Pancreas (tissue), 10 donors: ENCODE data around the gene TMCC1. TPM values are rescaled to one million over a fixed set of nuclear protein-coding genes. Genes with fewer than 3 reads are reported as not detected.

Experiments
- ATAC-seq, 4 donors: fragments of 200-7000 bp; cut with Tn5 transposase; one replicate each; pipeline versions ENCODE4 v1.8.0 to v1.9.1; 2020; ENCODE audit warnings: mild to moderate bottlenecking in 4 of 4, moderate library complexity in 4 of 4
- DNase-seq, 6 donors: peaks; one replicate each; pipeline ENCODE4 v3.0.0-alpha.2; 2020
- FAIRE-seq: peaks from 2 replicates; lab custom pipeline; 2012; peaks lifted over from hg19 to GRCh38; lab: Jason Lieb, UNC
- H3K27ac ChIP-seq, 4 donors: fragments of 200-600 bp; sonication (generic); 1 replicate in 3 of 4; 2 replicates in 1 of 4; pipeline versions ENCODE4 v1.5.0 to v1.8.0; 2020
- H3K27me3 ChIP-seq, 4 donors: fragments of 200-600 bp; one replicate each; pipeline ENCODE4 v1.8.0; 2021
- H3K36me3 ChIP-seq, 3 donors: fragments of 200-600 bp; sonication (generic) in 1 of 3; one replicate each; pipeline versions ENCODE4 v1.5.0 to v1.8.0; 2020 to 2021
- H3K4me1 ChIP-seq, 3 donors: fragments of 200-600 bp; one replicate each; pipeline ENCODE4 v1.8.0; 2021
- H3K4me3 ChIP-seq, 4 donors: fragments of 200-600 bp; sonication (generic) in 2 of 4; one replicate each; pipeline versions ENCODE4 v1.5.0 to v1.8.0; 2020 to 2021
- H3K9me3 ChIP-seq, 4 donors: fragments of 200-600 bp; one replicate each; pipeline ENCODE4 v1.8.0; 2021
- CTCF ChIP-seq, 4 donors: fragments of 200-600 bp; sonication (generic) in 3 of 4; IDR thresholded peaks; one replicate each; pipeline versions ENCODE4 v1.5.0 to v1.8.0; 2021; ENCODE audit warnings: antibody characterized with exemption in 4 of 4
- WGBS, 2 donors: extraction: QIAGEN DNeasy Blood & Tissue Kit; methylation state at CpG; one replicate each; pipeline ENCODE4 v1.1.7; 2013; 5-methylcytosine and 5-hydroxymethylcytosine counted together
- intact Hi-C, 3 donors: fragments of 100-400 bp; cut with DNase I; formaldehyde crosslinking; loops; one replicate each; pipeline versions ENCODE4 v1.11.1 to v1.14.2; 2022
- polyA plus RNA-seq, 2 donors: library from polyadenylated mRNA; stranded (reverse); fragments of 200-250 nt; gene quantifications; one replicate each; pipeline ENCODE4 v1.2.3, GENCODE V29; 2013
- total RNA-seq, 6 donors: library from RNA; stranded (reverse); fragmentation: NEBNext Ultra II Directional in 4 of 6; extraction: Animal tissue kit (Norgen Biotek cat#: 25700) in 4 of 6; gene quantifications; one replicate each; pipeline versions ENCODE4 v1.2.1 to v1.2.4, GENCODE V29; 2021 to 2023
- donor health status: healthy with polysubstance abuse.
- donor health status: DM: no; HTN: no; CAD: no; lungs with moderate emphysema.
- donor health status: DM: no; HTN: no; CAD: no.
- donor health status: control.
- donor health status: control.
- donor health status: Bipolar disorder and iron deficiency.
- donor health status: DM: yes; HTN: yes; CAD: no.
- donor health status: DM: no; HTN: no; CAD: no.
- donor health status: DM: no; HTN: no; CAD: no.
- donor health status: DM: yes; HTN: yes; CAD: no.

TMCC1 gene
- total and polyA plus RNA-seq, 8 donors: 5.6 to 27.5 (median 16.9) TPM

DNA sequence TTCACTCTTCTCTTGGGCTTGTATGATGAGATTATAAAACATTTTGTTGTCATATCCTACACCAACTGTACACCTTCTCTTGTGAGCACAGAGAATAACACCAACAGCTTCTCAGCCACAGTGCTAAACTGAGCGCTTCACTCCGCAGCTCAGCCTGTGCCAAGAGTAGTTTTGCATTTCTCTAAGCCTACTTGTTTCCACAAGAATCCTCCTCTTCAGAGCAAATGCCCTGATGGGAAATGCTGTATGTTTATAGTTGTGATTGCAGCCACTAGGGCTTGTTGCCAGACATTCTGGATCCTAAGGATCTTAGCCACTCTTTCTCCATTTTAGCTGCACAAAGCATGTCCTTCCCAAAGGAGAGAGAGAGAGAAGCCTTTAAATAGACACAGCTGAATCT lies 148.3 kb downstream of the TMCC1 start:
- FAIRE-seq (no peak), DNase-seq (no peak), ATAC-seq (no peak)
- TF ChIP-seq CTCF (IDR thresholded peaks at IDR 0.05): no peak
- Histone ChIP-seq H3K36me3 (no peaks in the 10 kb centered on the region), H3K27ac (no peak overlapping the region), H3K9me3 (no peaks in the 10 kb centered on the region), H3K4me1 (peaks cover 0 to 11% (median 4%) of the 10 kb centered on the region in 3 donors), H3K4me3 (no peak overlapping the region), H3K27me3 (no peaks in the 10 kb centered on the region)
- intact Hi-C loops: no loop called here
- 90 to 95% methylated on average over 2 of the region's 2 CpGs for WGBS, 2 donors

GRCh38 chr3:129741794-129742193 lies 151.7 kb downstream of the TMCC1 start:
- Histone ChIP-seq H3K9me3 (no peaks in the 10 kb centered on the region), H3K27ac (no peak overlapping the region), H3K36me3 (no peaks in the 10 kb centered on the region), H3K4me1 (peaks cover 0 to 11% (median 4%) of the 10 kb centered on the region in 3 donors), H3K27me3 (no peaks in the 10 kb centered on the region), H3K4me3 (no peak overlapping the region)
- ATAC-seq: no peak
- no peak for DNase-seq
- FAIRE-seq: no peak
- no peak for TF ChIP-seq CTCF (IDR thresholded peaks at IDR 0.05)
- intact Hi-C loops: no loop called here
- 66 to 67% methylated on average over 2 of the region's 2 CpGs for WGBS, 2 donors

DNA sequence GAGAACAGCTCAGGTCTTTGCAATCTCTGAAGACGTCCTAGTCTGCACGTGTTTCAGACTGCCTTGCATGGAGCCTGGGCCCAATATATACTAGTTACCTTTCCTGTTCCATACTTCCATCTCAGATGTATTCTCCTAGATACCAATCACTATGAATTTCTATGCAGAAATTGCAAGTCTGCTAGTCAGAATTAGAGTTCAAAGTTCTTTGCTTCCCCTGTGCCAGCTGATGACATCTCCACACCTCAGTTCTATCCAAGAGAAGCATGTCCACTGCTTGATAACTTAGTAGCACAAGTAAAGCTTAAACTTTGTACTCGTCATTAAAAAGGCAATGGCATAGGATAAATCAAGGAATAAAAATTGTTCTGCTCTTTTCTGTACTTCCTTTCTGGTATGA lies 153.4 kb downstream of the TMCC1 start:
- H3K36me3 ChIP-seq: no peaks in the 10 kb centered on the region
- no peak for TF ChIP-seq CTCF (IDR thresholded peaks at IDR 0.05)
- H3K4me3 ChIP-seq: no peak overlapping the region
- FAIRE-seq (no peak), DNase-seq (no peak), ATAC-seq (no peak)
- no peaks in the 10 kb centered on the region for H3K27me3 ChIP-seq
- H3K27ac ChIP-seq: no peak overlapping the region
- intact Hi-C loops: no loop called here
- H3K4me1 ChIP-seq: peaks cover 0 to 11% (median 4%) of the 10 kb centered on the region in 3 donors
- 83 to 85% methylated on average over 3 of the region's 3 CpGs for WGBS, 2 donors
- no peaks in the 10 kb centered on the region for H3K9me3 ChIP-seq

GRCh38 chr3:129739634-129740033 lies 153.9 kb downstream of the TMCC1 start:
- ATAC-seq (no peak), DNase-seq (no peak), FAIRE-seq (no peak)
- intact Hi-C loops: no loop called here
- Histone ChIP-seq H3K36me3 (no peaks in the 10 kb centered on the region), H3K27me3 (no peaks in the 10 kb centered on the region), H3K9me3 (no peaks in the 10 kb centered on the region), H3K27ac (no peak overlapping the region), H3K4me1 (peaks cover 0 to 11% (median 4%) of the 10 kb centered on the region in 3 donors), H3K4me3 (no peak overlapping the region)
- TF ChIP-seq CTCF (IDR thresholded peaks at IDR 0.05): no peak
- WGBS, 2 donors: 96 to 97% methylated on average over 3 of the region's 3 CpGs

GRCh38 chr3:129738172-129738571 lies 155.3 kb downstream of the TMCC1 start:
- DNase-seq (no peak), FAIRE-seq (no peak), ATAC-seq (no peak)
- Histone ChIP-seq H3K27ac (no peak overlapping the region), H3K9me3 (no peaks in the 10 kb centered on the region), H3K4me1 (peaks cover 0 to 11% (median 4%) of the 10 kb centered on the region in 3 donors), H3K36me3 (no peaks in the 10 kb centered on the region), H3K27me3 (no peaks in the 10 kb centered on the region), H3K4me3 (no peak overlapping the region)
- intact Hi-C loops: no loop called here
- 90 to 95% methylated on average over 5 of the region's 5 CpGs for WGBS, 2 donors
- TF ChIP-seq CTCF (IDR thresholded peaks at IDR 0.05): no peak
